Ovary (tissue), 3 donors: ENCODE data around the gene ABCA8.

Experiments
- EP300 ChIP-seq: sonication (generic); formaldehyde crosslinking; IDR thresholded peaks from one replicate; pipeline ENCODE4 v1.6.1; 2017; ENCODE audit warnings: antibody characterized with exemption
- POLR2A ChIP-seq: fragments of 450-650 bp; IDR thresholded peaks from one replicate; pipeline ENCODE4 v1.6.1; 2017; ENCODE audit warnings: antibody characterized with exemption, mild to moderate bottlenecking, moderate library complexity
- TF ChIP-seq, protein P1 (sequence below), 3 donors: fragments of 450-650 bp in 2 of 3; fragments of 200-600 bp in 1 of 3; IDR thresholded peaks; one replicate each; pipeline versions ENCODE4 v1.5.1 to v1.8.0; 2016 to 2022; ENCODE audit warnings: antibody characterized with exemption in 3 of 3, mild to moderate bottlenecking in 1 of 3
- donor health status: DM: no; HTN: no; CAD: no.

- no peak for TF ChIP-seq POLR2A
- TF ChIP-seq, protein P1, sequence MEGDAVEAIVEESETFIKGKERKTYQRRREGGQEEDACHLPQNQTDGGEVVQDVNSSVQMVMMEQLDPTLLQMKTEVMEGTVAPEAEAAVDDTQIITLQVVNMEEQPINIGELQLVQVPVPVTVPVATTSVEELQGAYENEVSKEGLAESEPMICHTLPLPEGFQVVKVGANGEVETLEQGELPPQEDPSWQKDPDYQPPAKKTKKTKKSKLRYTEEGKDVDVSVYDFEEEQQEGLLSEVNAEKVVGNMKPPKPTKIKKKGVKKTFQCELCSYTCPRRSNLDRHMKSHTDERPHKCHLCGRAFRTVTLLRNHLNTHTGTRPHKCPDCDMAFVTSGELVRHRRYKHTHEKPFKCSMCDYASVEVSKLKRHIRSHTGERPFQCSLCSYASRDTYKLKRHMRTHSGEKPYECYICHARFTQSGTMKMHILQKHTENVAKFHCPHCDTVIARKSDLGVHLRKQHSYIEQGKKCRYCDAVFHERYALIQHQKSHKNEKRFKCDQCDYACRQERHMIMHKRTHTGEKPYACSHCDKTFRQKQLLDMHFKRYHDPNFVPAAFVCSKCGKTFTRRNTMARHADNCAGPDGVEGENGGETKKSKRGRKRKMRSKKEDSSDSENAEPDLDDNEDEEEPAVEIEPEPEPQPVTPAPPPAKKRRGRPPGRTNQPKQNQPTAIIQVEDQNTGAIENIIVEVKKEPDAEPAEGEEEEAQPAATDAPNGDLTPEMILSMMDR (IDR thresholded peaks at IDR 0.05): no peak
- no peak for TF ChIP-seq EP300
Observed at GRCh38 chr17:68821860-68822696, 133.1 kb downstream of the ABCA8 start.
